NB4 (cell line): ENCODE measurements around the gene CTCF.

Source experiments
- DNase-seq: peaks from one replicate; pipeline ENCODE4 v3.0.0; 2010; ENCODE audit warnings: low read depth
- H3K4me3 ChIP-seq: one replicate; pipeline ENCODE4 v1.5.1; 2011; ENCODE audit warnings: mild to moderate bottlenecking, low read depth, low read length, moderate library complexity
- MAX ChIP-seq: IDR thresholded peaks from 2 replicates; pipeline ENCODE4 v1.6.1; 2011; ENCODE audit warnings: low read depth, low read length
- MYC ChIP-seq: IDR thresholded peaks from 2 replicates; pipeline ENCODE4 v1.6.1; 2011; ENCODE audit warnings: low read depth, low read length
- POLR2A ChIP-seq: IDR thresholded peaks from 2 replicates; pipeline ENCODE4 v1.6.1; 2011; ENCODE audit warnings: mild to moderate bottlenecking; ENCODE audit not compliant: insufficient read length; ENCODE audit errors: extremely low read depth
- TF ChIP-seq, protein P1 (sequence below): IDR thresholded peaks from one replicate; pipeline ENCODE4 v1.5.1; 2012; ENCODE audit warnings: low read depth, low read length

The CTCF gene

GRCh38 chr16:67517661-67518423, 44.5 kb upstream of the CTCF start:
- no peak for TF ChIP-seq MAX
- TF ChIP-seq POLR2A, result no peak
- TF ChIP-seq, protein P1, sequence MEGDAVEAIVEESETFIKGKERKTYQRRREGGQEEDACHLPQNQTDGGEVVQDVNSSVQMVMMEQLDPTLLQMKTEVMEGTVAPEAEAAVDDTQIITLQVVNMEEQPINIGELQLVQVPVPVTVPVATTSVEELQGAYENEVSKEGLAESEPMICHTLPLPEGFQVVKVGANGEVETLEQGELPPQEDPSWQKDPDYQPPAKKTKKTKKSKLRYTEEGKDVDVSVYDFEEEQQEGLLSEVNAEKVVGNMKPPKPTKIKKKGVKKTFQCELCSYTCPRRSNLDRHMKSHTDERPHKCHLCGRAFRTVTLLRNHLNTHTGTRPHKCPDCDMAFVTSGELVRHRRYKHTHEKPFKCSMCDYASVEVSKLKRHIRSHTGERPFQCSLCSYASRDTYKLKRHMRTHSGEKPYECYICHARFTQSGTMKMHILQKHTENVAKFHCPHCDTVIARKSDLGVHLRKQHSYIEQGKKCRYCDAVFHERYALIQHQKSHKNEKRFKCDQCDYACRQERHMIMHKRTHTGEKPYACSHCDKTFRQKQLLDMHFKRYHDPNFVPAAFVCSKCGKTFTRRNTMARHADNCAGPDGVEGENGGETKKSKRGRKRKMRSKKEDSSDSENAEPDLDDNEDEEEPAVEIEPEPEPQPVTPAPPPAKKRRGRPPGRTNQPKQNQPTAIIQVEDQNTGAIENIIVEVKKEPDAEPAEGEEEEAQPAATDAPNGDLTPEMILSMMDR, result no peak
- TF ChIP-seq MYC, result no peak
- H3K4me3 ChIP-seq, result no peak overlapping the region
- no peak for DNase-seq

- TF ChIP-seq POLR2A (no peak), MYC (no peak), MAX (no peak)
- TF ChIP-seq, protein P1, result no peak
- DNase-seq, result no peak
- no peak overlapping the region for H3K4me3 ChIP-seq
Measured at GRCh38 chr16:67518676-67519075, 43.6 kb upstream of the CTCF start.

DNA sequence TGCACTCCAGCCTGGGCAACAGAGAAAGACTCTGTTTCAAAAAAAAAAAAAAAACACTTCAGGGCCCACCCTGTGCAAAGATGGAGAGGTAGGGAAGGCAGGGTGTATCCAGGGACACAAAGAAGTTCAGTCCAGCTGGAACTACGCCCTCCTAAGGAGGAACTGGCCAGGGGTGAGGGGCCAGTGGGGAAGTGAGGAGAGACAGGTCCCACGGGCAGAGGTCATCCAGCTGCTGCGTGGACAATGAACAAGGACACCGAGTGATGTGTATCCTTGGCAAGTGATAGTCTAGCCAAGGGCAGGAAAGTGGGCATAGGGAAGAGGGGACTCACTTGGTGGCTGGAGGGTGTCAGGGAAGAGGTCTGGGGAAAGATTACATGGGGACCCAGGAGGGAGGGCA, 43.1 kb upstream of the CTCF start:
- TF ChIP-seq MAX (no peak), POLR2A (no peak), MYC (no peak)
- TF ChIP-seq, protein P1, result no peak
- no peak overlapping the region for H3K4me3 ChIP-seq
- no peak for DNase-seq

- TF ChIP-seq MAX, result peak; percentile 41; the same call in 1 of the 2 replicates
- TF ChIP-seq, protein P1, result peak; percentile 99
- peak; percentile 47 for TF ChIP-seq MYC
- no peak for TF ChIP-seq POLR2A
- H3K4me3 ChIP-seq, result peak overlapping the region; percentile 64
- peak; percentile 97 for DNase-seq
Measured at GRCh38 chr16:67521095-67521804, 41.1 kb upstream of the CTCF start.

DNA sequence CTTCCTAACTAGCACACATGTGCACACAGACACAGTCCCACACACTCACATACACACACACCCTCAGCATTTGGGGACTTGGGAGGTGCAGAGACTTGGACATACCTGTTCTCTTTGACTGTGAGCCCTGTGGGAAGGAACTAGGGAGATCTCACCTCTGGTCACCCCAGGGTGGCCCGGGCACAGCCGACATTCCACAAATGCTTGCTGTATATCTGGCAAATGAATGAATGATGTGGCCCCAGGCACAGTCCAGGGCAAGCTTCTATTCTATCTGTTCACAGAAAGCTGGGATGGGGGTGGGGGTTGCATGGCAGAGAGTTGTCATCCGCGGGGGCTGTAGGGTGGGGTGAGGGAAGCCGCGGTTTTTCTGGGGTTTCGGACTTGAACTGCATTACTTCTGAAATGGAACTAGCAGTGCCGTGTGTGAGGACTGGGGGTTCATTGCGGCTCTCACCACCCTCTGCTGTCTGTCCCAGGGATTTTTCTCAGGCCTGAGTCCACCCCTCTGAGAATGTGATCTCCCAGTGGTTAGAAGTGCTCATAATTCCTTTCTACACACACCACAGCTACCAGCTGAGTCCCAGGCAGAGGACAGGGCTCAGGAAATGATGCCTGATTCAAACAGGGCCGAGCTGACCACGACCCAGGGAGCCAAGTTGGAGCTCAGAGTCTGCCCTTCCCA, 37.0 kb upstream of the CTCF start:
- no peak for DNase-seq
- TF ChIP-seq POLR2A, result no peak
- TF ChIP-seq, protein P1, result no peak
- TF ChIP-seq MAX, result no peak
- TF ChIP-seq MYC, result no peak
- no peak overlapping the region for H3K4me3 ChIP-seq
